SIG-M5 treated with dmso at 0.1 percent for 504 hours (cell line): ENCODE data around the gene ZNF750.

ENCODE experiments used
- DNase-seq: peaks from one replicate; lab custom pipeline; 2025; ENCODE audit not compliant: unreplicated experiment; lab: John Stamatoyannopoulos, UW

Gene ZNF750

DNA sequence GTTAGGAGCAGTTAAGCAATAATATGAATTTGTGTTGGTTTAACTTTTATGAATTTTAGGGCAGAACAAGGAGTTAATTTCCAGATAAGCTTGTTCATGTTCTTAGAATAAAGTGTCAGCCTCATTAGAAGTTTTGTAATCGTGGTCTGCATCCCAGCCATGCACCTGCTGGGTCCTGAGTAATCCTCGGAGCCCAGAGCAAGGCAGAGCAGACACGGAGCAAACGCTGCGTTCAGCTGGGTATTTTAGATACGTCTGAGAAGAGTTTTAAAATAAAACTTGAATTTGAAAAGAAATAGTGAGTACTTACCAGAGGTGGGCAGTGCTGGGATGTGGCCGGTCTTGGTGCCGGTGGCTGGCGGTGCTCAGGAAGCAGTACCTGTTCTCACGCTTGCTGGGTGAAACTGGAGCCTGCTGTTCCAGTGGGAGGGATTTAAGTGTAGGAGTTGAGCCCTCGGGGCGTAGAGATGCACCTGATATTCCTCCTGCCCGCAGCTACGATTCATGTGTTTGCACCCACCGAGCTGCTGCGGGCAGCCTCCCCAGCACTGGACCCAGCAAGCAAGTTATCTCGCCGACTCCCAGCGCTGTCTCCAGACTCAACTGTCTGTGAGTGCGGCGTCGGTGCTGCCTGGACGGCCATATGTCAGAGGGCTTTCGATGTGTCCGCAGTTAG is at the start of gene ZNF750:
TSS of gene ZNF750 (minus strand) at position 406 of the 676 bp plus-strand sequence. CDS start 7,568 bp downstream, outside the sequence.
- peak; percentile 33 for DNase-seq

DNA sequence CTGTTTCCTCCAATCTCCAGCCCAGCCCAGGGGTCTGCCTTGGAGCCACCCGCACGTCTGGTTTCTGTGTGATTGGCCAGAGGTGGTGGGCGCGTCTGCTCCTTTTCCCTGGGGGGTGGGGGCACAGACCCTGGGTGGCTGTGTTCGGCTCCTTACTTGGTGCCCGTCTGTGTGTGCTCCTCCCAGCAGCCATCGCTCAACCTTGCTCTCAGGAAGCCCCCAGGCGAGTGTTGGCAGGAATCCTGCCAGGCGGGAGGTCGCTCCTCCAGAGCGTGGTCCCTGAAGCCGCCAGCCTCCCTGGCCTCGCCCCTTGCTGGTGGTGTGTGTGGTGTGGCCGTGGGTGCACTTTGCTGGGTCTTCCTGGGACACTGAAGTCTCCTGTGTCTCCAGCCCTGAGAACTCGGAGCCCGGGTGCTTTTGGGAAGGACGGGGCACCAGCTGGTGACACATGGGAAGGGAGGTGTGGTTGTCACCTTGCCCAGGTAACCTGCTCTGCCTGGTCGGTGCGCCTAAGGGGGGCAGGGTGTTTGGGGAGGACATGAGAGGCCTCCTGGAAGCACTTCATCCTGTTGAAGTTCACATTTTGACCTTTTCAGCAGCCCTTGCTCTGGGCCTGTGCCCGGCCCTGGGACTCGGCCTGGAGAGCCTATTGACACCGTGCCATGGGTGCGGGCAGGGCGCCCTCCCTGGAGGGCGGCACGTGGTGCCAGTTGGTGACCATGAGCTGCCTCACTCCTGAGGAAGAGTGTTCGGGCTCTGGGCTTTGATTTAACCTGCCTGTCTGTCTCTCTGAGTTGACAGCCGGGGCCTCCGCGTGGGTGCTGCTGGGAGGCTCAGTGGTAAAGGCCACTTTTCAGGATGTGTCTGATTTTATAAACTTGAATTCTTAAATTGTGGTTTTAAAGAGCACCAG is 49.0 kb upstream of the ZNF750 start:
- DNase-seq: peak; percentile 34

GRCh38 chr17:82887255-82888164 is 47.7 kb upstream of the ZNF750 start:
- DNase-seq: no peak

- no peak for DNase-seq
These were observed 45.1 kb upstream of the ZNF750 start for GRCh38 chr17:82884970-82885353.

DNA sequence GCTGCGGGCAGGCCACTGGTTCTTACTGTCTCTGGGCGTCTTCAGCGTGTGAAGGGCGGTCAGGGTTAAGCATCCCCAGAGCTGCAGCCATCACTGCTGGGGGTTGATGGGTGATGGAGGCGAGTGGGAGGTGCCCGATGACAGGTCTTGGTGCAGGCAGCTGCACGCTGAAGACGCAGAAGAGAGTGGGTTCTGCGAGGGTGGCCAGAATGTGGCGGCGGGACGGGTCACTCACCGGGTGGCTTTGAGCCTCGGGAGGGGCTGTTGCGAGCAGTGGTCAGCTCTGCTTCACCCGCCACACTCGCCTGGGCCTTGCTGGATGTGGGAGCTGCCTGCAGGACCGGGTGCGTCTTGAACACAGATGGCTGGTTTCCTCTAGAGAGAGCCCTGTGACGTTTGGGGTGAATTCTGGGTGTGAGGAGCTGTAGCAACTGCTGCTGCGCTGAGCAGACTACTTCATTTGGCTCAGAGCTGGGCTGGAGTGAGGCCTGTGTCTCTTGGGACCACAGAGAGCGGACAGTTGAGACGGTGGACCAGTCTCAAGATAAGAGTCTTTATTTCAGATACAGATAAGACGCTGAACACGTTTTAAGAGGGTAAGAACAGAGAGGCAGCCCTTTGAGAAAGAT is 44.6 kb upstream of the ZNF750 start:
- no peak for DNase-seq

GRCh38 chr17:82883419-82884031 is 43.7 kb upstream of the ZNF750 start:
- DNase-seq: no peak

GRCh38 chr17:82882715-82883418 is 43.0 kb upstream of the ZNF750 start:
- DNase-seq: no peak

DNA sequence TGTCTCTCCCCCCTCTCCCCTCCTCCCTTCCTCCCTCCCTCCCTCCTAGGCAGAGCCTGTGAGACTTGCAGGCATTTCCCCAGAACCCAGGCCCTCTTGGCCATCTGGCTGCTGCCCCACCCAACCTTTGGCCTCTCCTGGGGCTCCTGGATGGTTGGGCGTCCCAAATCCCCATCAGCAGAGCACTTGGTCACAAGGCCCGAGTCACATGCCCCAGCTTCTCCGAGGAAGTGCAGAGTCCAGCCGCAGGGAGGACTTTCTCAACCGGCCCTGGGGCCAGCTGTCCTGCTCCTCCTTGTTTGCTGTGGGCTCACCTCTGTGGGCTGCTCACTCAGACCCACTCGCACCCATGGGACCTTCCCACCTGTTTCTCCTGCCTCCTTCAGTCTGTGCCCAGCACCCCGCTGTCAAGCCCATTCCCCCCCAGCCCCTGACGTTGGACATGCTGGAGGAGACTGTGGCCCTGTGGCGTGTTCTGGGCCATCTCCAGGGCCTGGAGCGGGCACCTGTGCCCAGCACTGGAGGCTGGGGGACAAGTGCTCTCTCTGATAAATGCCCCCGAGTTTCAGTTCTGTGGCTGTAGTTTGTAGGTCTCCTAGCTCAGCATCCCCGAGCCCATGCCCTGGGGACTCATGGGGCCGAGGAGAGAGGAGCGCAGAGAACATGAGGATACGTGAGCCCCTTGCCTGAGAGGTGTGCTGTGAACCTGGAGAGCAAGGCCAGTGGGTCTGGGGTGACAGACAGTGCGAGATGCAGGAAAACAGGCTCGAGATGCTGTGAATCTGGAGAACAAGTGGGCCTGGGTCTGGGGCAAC is 42.3 kb upstream of the ZNF750 start:
- DNase-seq: no peak

- DNase-seq: no peak
These were observed 41.6 kb upstream of the ZNF750 start for GRCh38 chr17:82881324-82881823.

GRCh38 chr17:82880620-82881323 is 41.0 kb upstream of the ZNF750 start:
- no peak for DNase-seq

GRCh38 chr17:82879241-82879640 is 39.4 kb upstream of the ZNF750 start:
- no peak for DNase-seq

DNA sequence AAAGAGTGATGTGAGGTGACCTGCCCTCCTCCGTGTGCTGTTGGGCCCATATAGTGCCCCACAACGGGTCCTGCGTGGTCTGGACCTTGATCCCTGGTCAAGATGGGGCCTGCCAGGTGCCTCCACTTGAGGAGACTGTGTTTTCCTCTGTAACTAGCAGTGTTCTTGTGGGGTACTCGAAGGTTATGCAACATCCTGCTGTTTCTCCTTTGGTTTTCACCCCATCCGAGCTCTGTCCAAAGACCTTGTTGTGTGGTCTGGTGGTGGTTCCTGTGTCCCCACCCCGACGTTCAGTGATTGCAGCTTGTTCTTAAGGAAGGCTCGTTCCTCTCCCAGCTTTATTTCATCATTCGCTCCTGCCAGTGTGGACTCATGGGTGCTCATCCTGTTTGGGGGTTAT is 38.7 kb upstream of the ZNF750 start:
- peak; percentile 74 for DNase-seq

GRCh38 chr17:82876602-82877379 is 37.0 kb upstream of the ZNF750 start:
- DNase-seq: peak; percentile 38

- no peak for DNase-seq
These were observed 36.3 kb upstream of the ZNF750 start for GRCh38 chr17:82876149-82876548.

GRCh38 chr17:82875407-82875856 is 35.6 kb upstream of the ZNF750 start:
- DNase-seq: peak; percentile 22

- DNase-seq: no peak
These were observed 34.4 kb upstream of the ZNF750 start for GRCh38 chr17:82874011-82874835.
